Peyer's patch (tissue), 4 donors: ENCODE measurements around the gene RASGRP3. TPM values are rescaled to one million over a fixed set of nuclear protein-coding genes. Genes with fewer than 3 reads are reported as not detected.

Experiments used
- DNase-seq, 3 donors: peaks; one replicate each; pipeline ENCODE4 v3.0.0-alpha.2; 2017 to 2019
- H3K27ac ChIP-seq, 4 donors: fragments of 200-600 bp; sonication (generic); one replicate each; pipeline ENCODE4 v1.5.1; 2016 to 2019
- H3K27me3 ChIP-seq, 2 donors: fragments of 200-600 bp; sonication (generic); one replicate each; pipeline ENCODE4 v1.5.1; 2019
- H3K36me3 ChIP-seq, 3 donors: fragments of 200-600 bp; sonication (generic); one replicate each; pipeline ENCODE4 v1.5.1; 2016 to 2019
- H3K4me1 ChIP-seq, 4 donors: fragments of 200-600 bp; sonication (generic); one replicate each; pipeline ENCODE4 v1.5.1; 2016 to 2019
- H3K4me3 ChIP-seq, 4 donors: fragments of 200-600 bp; sonication (generic); 1 replicate in 3 of 4; 2 replicates in 1 of 4; pipeline ENCODE4 v1.5.1; 2016 to 2019; ENCODE audit warnings: mild to moderate bottlenecking in 1 of 4
- H3K9me3 ChIP-seq, 4 donors: fragments of 200-600 bp; sonication (generic); one replicate each; pipeline ENCODE4 v1.5.1; 2016 to 2019; ENCODE audit warnings: mild to moderate bottlenecking in 1 of 4
- CTCF ChIP-seq, 6 experiments: fragments of 450-650 bp in 4 of 6; fragments of 200-600 bp in 2 of 6; sonication (generic) in 1 of 6; IDR thresholded peaks; one replicate each; pipeline ENCODE4 v1.5.1; 2017 to 2019; ENCODE audit warnings: antibody characterized with exemption in 6 of 6, mild to moderate bottlenecking in 3 of 6, moderate library complexity in 1 of 6
- POLR2A ChIP-seq, 2 donors: fragments of 450-650 bp; IDR thresholded peaks; one replicate each; pipeline ENCODE4 v1.5.1; 2017; ENCODE audit warnings: antibody characterized with exemption in 2 of 2, mild to moderate bottlenecking in 2 of 2, moderate library complexity in 2 of 2
- total RNA-seq, 4 donors: library from RNA; depleted of rRNA; stranded (reverse); fragments of >200 nt; gene quantifications; one replicate each; pipeline ENCODE4 v1.1.0, GENCODE V29; 2016

RASGRP3 gene
- total RNA-seq, 4 donors from 2014 or later = 1.9 to 66.8 (median 12.3) TPM

DNA sequence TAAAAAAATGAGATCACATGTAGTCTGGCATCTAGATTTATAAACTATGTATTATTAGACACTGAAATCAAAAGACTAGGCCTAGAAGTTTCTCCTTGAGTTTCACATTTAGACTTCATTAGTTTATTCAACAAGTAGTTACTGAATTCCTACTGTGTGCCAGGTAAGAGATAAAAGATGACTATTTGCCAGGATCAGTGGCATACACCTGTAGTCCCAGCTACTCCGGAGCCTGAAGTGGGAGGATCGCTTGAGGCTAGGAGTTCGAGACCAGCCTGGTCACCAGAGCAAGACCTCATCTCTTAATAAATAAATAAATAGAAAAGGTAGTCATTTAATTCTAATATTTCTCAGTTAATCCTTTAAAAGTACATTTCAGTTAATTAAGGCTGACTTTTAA lies 120.6 kb downstream of the RASGRP3 start:
- peaks cover 0 to 10% (median 0%) of the 10 kb centered on the region in 4 donors for H3K4me1 ChIP-seq
- no peaks in the 10 kb centered on the region for H3K9me3 ChIP-seq
- no peak overlapping the region for H3K4me3 ChIP-seq
- no peak overlapping the region for H3K27ac ChIP-seq
- peaks cover 0 to 20% (median 0%) of the 10 kb centered on the region in 3 donors for H3K36me3 ChIP-seq
- TF ChIP-seq CTCF (IDR thresholded peaks at IDR 0.05) = no peak
- TF ChIP-seq POLR2A (IDR thresholded peaks at IDR 0.05) = no peak
- DNase-seq = no peak
- H3K27me3 ChIP-seq = no peaks in the 10 kb centered on the region

- TF ChIP-seq CTCF (IDR thresholded peaks at IDR 0.05) (no peak), POLR2A (IDR thresholded peaks at IDR 0.05) (no peak)
- Histone ChIP-seq H3K4me1 (peaks cover 0 to 10% (median 0%) of the 10 kb centered on the region in 4 donors), H3K4me3 (peak overlapping the region; percentile 76 to 88 (median 85)), H3K27me3 (no peaks in the 10 kb centered on the region), H3K27ac (peak overlapping the region; percentile 79 to 91 (median 86)), H3K9me3 (no peaks in the 10 kb centered on the region), H3K36me3 (peaks cover 0 to 6% (median 0%) of the 10 kb centered on the region in 3 donors)
- peak in 2 of 3 donors; percentile 52 to 62 for DNase-seq
Measured at GRCh38 chr2:33598561-33599174, 122.2 kb downstream of the RASGRP3 start.

DNA sequence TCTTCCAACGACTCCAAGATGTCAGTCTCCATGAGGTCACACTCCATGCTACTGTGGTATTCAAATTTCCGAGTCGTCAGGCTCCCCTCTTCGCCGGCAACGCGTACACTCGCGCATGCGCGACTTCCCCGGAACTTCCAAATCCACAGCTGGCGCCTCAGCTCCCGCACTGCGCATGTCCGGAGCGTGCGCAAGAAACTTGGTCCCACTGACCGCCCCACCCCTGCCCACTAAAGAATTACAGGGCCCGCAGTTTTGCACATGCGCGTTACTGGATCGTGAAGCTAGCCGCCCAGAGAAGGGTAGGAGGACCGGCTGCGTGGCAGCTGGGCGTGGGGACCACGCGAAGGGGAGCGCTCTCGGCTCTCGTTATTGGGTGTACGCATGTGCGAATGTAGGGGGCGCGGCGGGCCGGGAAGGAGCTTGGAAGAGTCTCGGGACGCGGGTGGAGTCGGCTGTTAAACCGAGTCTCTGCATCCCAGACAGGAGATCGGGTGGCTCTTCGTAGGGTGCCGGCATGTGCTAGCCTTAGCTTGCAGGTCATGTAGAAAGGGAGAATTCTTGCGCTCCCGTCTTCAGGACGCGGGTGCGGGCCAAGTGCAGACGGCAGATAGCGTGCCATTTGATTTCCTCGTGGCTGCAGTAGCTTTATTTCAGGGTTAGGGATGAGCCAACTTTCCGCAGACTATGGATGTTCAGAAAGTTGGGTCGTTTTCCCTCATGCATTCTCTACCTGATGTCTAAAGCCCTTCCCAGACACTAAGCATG lies 122.9 kb downstream of the RASGRP3 start, which contains the start of gene FAM98A:
Gene FAM98A, minus strand, starts transcription at position 125 of the 768 bp plus-strand sequence. Its CDS starts 78 bp downstream, at position 47.
- H3K9me3 ChIP-seq = no peaks in the 10 kb centered on the region
- H3K4me1 ChIP-seq = peaks cover 0 to 10% (median 0%) of the 10 kb centered on the region in 4 donors
- H3K27ac ChIP-seq = peak within 1 kb of the TSS; percentile 79 to 91 (median 86)
- no peaks in the 10 kb centered on the region for H3K36me3 ChIP-seq
- TF ChIP-seq POLR2A (IDR thresholded peaks at IDR 0.05) = peak; percentile 26 to 35
- peak in 2 of 6 experiments; percentile 14 to 28 for TF ChIP-seq CTCF (IDR thresholded peaks at IDR 0.05)
- DNase-seq = peak; percentile 97 to 99 (median 99)
- H3K27me3 ChIP-seq = no peaks in the 10 kb centered on the region
- peak within 1 kb of the TSS; percentile 76 to 88 (median 85) for H3K4me3 ChIP-seq

- DNase-seq = no peak
- H3K9me3 ChIP-seq = no peaks in the 10 kb centered on the region
- TF ChIP-seq CTCF (IDR thresholded peaks at IDR 0.05) (no peak), POLR2A (IDR thresholded peaks at IDR 0.05) (no peak)
- H3K36me3 ChIP-seq = no peaks in the 10 kb centered on the region
- peak overlapping the region; percentile 79 to 91 (median 86) for H3K27ac ChIP-seq
- H3K27me3 ChIP-seq = no peaks in the 10 kb centered on the region
- H3K4me3 ChIP-seq = peak overlapping the region; percentile 76 to 88 (median 85)
- H3K4me1 ChIP-seq = peaks cover 0 to 10% (median 0%) of the 10 kb centered on the region in 4 donors
Measured at GRCh38 chr2:33599943-33600192, 123.4 kb downstream of the RASGRP3 start.

- TF ChIP-seq POLR2A (IDR thresholded peaks at IDR 0.05) (no peak), CTCF (IDR thresholded peaks at IDR 0.05) (no peak)
Measured at GRCh38 chr2:33602201-33602830, 125.9 kb downstream of the RASGRP3 start.

More at GRCh38 chr2:33602201-33602830, 125.9 kb downstream of the RASGRP3 start:
- no peak for DNase-seq
- Histone ChIP-seq H3K27ac (no peak overlapping the region), H3K27me3 (no peaks in the 10 kb centered on the region), H3K4me1 (peaks cover 0 to 7% (median 0%) of the 10 kb centered on the region in 4 donors), H3K4me3 (no peak overlapping the region), H3K9me3 (no peaks in the 10 kb centered on the region), H3K36me3 (no peaks in the 10 kb centered on the region)
